ENCODE data around the gene VPS13A.
"Not testable (repeated sequence)": the region's sequence is repeated elsewhere in the genome, so short reads cannot be mapped to it uniquely, and the experiment has no call there.

VPS13A gene

DNA sequence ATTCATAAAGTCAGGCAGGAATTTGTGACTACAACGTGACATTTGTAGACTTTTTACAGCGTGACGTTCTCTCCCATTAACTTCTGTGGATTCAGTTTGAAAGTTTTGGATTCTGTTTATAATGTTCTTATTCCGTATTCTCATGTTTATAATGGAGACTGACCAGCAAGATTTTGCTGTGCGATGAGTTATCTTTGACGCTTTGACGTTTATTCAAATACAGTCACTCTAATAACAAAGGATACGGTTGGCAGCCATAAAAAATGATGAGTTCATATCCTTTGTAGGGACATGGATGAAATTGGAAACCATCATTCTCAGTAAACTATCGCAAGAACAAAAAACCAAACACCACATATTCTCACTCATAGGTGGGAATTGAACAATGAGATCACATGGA, 221.2 kb downstream of the VPS13A start:
- DNase-seq (ENCODE audit: low spot score); H3K36me3 Mint-ChIP-seq (ENCODE audit: low read depth); H3K27me3 Mint-ChIP-seq (ENCODE audit: low read depth); H3K9me3 Mint-ChIP-seq; H3K4me1 Mint-ChIP-seq (ENCODE audit: low read depth); H3K4me3 Mint-ChIP-seq; H3K27ac Mint-ChIP-seq: not testable (repeated sequence)

DNA sequence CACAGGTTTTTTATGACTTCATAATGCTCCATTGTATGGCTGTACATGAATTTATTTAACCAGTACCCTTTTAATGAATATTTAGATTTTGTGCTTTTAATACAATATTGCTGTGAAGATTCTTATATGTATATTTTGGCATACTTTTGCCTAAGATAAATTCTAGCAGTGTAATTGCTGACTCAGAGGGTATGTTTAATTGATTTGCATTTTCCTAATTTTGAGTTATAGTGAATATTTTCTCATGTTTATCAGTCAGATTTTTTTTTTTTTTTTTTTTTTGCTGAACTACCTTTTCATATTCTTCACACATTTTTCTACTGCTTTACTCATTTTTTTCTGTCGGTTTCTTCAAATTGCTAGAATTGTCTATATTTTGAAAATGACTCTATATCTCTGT, 222.6 kb downstream of the VPS13A start:
- no peaks in the 10 kb centered on the region for H3K27me3 Mint-ChIP-seq (ENCODE audit: low read depth)
- H3K27ac Mint-ChIP-seq = no peak overlapping the region
- H3K36me3 Mint-ChIP-seq (ENCODE audit: low read depth) = no peaks in the 10 kb centered on the region
- no peak for DNase-seq (ENCODE audit: low spot score)
- no peaks in the 10 kb centered on the region for H3K9me3 Mint-ChIP-seq
- H3K4me1 Mint-ChIP-seq (ENCODE audit: low read depth) = no peaks in the 10 kb centered on the region
- H3K4me3 Mint-ChIP-seq = no peak overlapping the region

DNA sequence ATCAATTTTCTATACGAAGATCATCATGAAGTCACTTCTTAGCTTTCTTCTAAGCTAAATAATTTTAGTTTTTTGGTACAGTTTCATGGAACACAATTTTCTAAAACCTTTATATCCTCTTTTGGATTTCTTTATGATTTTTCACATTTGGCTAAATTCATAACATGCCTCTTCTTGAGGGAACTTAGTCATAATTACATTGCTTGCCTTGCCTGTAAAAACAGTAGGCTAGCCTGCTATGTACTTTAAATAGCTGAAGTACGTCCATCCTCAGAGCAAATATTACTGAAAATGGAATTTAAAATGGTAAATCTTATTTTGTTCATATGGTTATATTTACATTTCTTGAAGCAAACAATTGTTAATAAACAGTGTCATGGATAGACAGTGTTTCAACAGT, 225.0 kb downstream of the VPS13A start:
- DNase-seq (ENCODE audit: low spot score) = no peak
- no peak overlapping the region for H3K27ac Mint-ChIP-seq
- H3K4me3 Mint-ChIP-seq = no peak overlapping the region
- no peaks in the 10 kb centered on the region for H3K9me3 Mint-ChIP-seq
- no peaks in the 10 kb centered on the region for H3K4me1 Mint-ChIP-seq (ENCODE audit: low read depth)
- H3K36me3 Mint-ChIP-seq (ENCODE audit: low read depth) = peaks cover 10% of the 10 kb centered on the region
- H3K27me3 Mint-ChIP-seq (ENCODE audit: low read depth) = no peaks in the 10 kb centered on the region

DNA sequence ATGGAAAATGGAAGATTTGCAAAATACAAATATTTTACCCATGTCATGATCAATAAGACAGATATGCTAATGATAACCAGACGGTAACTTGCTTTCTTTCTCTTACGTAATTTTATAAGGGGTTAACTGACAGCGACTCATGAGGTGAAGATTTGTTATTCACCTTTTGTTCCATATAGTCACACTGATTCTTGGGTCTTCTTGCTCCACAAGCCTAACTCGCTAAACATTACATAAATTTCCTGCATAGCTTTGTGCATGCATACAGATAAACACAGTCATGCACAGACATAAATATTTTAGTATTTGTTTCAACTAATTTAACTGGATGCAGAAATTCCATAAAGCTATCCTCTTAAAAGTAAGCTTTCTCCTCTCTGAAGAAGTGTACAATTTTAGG, 225.9 kb downstream of the VPS13A start:
- Mint-ChIP-seq H3K27ac (no peak overlapping the region), H3K9me3 (peaks cover 4% of the 10 kb centered on the region), H3K27me3 (ENCODE audit: low read depth) (no peaks in the 10 kb centered on the region)

DNA sequence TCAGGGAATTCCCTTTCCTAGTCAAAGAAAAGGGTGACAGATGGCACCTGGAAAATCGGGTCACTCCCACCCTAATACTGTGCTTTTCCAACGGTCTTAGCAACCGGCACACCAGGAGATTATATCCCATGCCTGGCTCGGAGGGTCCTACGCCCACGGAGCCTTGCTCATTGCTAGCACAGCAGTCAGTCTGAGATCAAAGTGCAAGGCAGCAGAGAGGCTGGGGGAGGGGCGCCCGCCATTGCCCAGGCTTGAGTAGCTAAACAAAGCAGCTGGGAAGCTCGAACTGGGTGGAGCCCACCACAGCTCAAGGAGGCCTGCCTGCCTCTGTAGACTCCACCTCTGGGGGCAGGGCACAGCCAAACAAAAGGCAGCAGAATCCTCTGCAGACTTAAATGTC, 231.2 kb downstream of the VPS13A start:
- H3K4me1 Mint-ChIP-seq (ENCODE audit: low read depth); DNase-seq (ENCODE audit: low spot score); H3K27me3 Mint-ChIP-seq (ENCODE audit: low read depth); H3K27ac Mint-ChIP-seq; H3K4me3 Mint-ChIP-seq: not testable (repeated sequence)
- H3K9me3 Mint-ChIP-seq = peaks cover 11% of the 10 kb centered on the region
- H3K36me3 Mint-ChIP-seq (ENCODE audit: low read depth) = peaks cover 30% of the 10 kb centered on the region

More for the DNA sequence above, 225.9 kb downstream of the VPS13A start:
- DNase-seq (ENCODE audit: low spot score) = no peak
- Mint-ChIP-seq H3K36me3 (ENCODE audit: low read depth) (peaks cover 16% of the 10 kb centered on the region), H3K4me1 (ENCODE audit: low read depth) (no peaks in the 10 kb centered on the region), H3K4me3 (no peak overlapping the region)

DNA sequence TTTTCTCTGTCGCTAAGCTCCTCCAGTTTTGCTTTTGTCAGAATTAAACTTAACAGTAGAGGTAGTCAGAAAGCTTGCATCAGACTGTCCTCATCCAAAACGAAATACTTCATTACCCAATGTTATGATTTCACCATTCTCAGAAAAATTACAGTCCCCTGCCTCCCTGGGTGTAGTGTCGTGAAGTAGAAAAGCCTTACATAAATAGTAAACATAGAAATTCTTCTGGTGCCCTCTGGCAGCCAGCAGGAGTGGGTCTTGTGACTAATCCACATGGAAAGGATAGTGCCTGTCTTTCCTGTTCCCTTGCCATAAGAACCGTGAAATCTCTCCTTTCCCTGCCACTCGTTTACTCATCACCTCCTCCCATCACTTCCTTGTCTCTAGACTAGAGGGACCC, 240.2 kb downstream of the VPS13A start:
- DNase-seq (ENCODE audit: low spot score) = no peak
- no peaks in the 10 kb centered on the region for H3K4me1 Mint-ChIP-seq (ENCODE audit: low read depth)
- no peak overlapping the region for H3K27ac Mint-ChIP-seq
- peaks cover 2% of the 10 kb centered on the region for H3K36me3 Mint-ChIP-seq (ENCODE audit: low read depth)
- no peaks in the 10 kb centered on the region for H3K27me3 Mint-ChIP-seq (ENCODE audit: low read depth)
- H3K9me3 Mint-ChIP-seq = no peaks in the 10 kb centered on the region
- H3K4me3 Mint-ChIP-seq = no peak overlapping the region

DNA sequence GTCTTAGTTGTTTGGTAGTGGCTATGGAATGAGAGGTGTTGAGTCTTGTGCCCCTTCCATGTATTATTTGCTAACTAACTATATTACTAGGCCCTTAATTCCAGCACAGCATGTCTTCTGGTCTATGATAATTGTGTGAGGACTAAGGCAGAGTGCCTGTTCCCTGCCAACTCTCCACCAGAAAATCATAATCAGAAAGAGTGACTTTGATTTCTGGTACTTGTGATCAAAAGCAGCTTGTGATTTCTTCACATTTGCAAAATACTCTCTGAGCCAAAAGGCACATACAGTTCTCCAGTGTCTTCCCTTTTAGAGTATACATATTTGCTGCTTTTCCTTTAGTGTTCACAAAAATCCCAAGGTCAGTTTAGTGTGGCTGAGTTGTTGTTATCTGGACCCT, 240.9 kb downstream of the VPS13A start:
- Mint-ChIP-seq H3K36me3 (ENCODE audit: low read depth) (peaks cover 2% of the 10 kb centered on the region), H3K27ac (no peak overlapping the region), H3K9me3 (no peaks in the 10 kb centered on the region), H3K27me3 (ENCODE audit: low read depth) (no peaks in the 10 kb centered on the region), H3K4me1 (ENCODE audit: low read depth) (no peaks in the 10 kb centered on the region), H3K4me3 (no peak overlapping the region)
- no peak for DNase-seq (ENCODE audit: low spot score)

DNA sequence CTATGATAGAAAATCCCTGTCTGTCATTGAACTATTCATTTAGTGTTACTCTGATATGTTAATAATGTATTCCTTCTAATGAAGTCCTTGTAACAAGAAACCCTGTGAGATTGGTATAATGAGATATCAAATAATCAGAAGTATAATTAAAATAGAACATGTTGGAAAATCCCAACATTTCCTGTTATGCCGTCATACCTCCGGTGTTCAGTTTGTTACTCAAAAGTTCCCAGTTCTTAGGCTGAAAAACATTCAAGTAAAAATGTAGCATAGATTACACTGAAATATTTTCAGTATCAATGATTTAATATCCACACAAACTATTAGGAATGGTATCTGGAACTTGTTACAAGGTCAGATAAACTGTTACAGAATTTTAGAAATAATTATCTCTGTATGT, 243.3 kb downstream of the VPS13A start:
- no peak for DNase-seq (ENCODE audit: low spot score)
- Mint-ChIP-seq H3K4me1 (ENCODE audit: low read depth) (no peaks in the 10 kb centered on the region), H3K27me3 (ENCODE audit: low read depth) (no peaks in the 10 kb centered on the region), H3K4me3 (no peak overlapping the region), H3K27ac (no peak overlapping the region), H3K9me3 (no peaks in the 10 kb centered on the region), H3K36me3 (ENCODE audit: low read depth) (peaks cover 2% of the 10 kb centered on the region)

DNA sequence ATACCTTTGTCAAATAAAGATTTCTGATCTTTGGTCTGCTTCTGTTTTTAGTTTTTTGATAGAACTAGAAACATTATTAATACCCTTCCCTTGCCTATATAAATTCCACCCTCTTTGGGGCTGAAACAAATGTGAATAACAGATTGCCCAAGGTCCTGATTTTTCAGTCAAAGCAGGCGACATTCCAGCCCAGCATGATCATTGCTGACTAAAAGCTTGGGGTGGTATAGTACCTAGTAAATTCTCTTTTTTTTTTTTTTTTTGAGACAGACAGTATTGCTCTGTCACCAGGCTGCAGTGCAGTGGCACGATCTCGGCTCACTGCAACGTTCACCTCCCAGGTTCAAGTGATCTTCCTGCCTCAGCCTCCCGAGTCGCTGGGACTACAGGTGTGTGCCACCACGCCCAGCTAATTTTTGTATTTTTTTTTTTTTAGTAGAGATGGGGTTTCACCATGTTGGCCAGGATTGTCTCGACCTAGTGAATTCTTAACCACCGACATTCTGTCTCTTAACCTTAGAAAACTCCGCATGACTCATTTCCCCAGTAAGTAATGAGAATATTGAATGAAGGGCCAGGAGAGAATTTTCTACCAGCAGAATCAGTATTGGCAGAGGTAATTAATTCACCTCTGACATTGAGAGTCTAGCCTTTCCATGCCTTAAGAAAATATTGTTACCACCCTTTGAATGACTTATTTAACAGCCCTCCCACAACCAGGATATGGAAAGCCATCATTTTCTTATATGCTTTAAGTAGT, 244.4 kb downstream of the VPS13A start:
- no peaks in the 10 kb centered on the region for H3K36me3 Mint-ChIP-seq (ENCODE audit: low read depth)
- no peak for DNase-seq (ENCODE audit: low spot score)
- no peaks in the 10 kb centered on the region for H3K27me3 Mint-ChIP-seq (ENCODE audit: low read depth)
- H3K27ac Mint-ChIP-seq = no peak overlapping the region
- H3K4me3 Mint-ChIP-seq = no peak overlapping the region
- no peaks in the 10 kb centered on the region for H3K9me3 Mint-ChIP-seq
- no peaks in the 10 kb centered on the region for H3K4me1 Mint-ChIP-seq (ENCODE audit: low read depth)

DNA sequence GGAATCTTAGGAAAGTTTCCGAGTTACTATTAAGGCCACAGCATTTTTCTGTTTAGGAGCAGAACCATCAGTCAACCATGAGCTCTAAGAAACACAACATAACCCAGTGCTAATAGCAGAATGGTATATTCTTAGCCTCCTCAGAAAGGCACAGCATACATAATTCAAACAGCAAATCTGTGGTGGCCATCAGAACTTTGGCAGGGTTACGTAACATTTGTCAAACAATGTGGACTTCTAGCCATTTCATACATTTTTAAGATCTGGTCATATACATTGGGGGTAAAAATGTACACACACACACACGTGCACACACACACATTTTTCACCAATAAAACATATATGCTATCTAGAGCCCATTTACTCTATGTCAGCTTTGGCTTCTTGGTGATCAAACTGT, 245.6 kb downstream of the VPS13A start:
- Mint-ChIP-seq H3K36me3 (ENCODE audit: low read depth) (no peaks in the 10 kb centered on the region), H3K27me3 (ENCODE audit: low read depth) (no peaks in the 10 kb centered on the region), H3K27ac (no peak overlapping the region), H3K9me3 (no peaks in the 10 kb centered on the region), H3K4me1 (ENCODE audit: low read depth) (no peaks in the 10 kb centered on the region), H3K4me3 (no peak overlapping the region)
- DNase-seq (ENCODE audit: low spot score) = no peak

DNA sequence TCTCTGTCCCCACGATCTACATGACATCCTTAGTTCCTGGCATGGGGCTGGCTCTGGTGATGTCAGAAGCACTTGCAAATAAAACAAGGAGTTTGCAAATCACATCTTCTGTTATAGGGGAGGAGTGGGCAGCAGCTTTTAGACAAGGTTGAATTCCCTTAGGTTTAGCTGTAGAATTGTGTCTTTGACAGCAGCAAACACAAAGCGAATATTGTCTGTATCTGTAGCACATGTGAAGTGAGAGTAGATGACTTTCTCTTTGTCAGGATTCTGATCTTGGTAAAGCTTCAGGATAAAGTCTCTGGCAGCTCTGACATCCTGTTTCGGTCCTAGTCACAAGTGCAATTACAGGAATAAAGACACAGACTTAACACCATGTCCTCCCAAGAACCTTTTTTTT, 246.5 kb downstream of the VPS13A start:
- H3K27ac Mint-ChIP-seq = no peak overlapping the region
- H3K4me3 Mint-ChIP-seq = no peak overlapping the region
- no peaks in the 10 kb centered on the region for H3K27me3 Mint-ChIP-seq (ENCODE audit: low read depth)
- no peaks in the 10 kb centered on the region for H3K9me3 Mint-ChIP-seq
- H3K4me1 Mint-ChIP-seq (ENCODE audit: low read depth) = no peaks in the 10 kb centered on the region
- no peak for DNase-seq (ENCODE audit: low spot score)
- no peaks in the 10 kb centered on the region for H3K36me3 Mint-ChIP-seq (ENCODE audit: low read depth)

DNA sequence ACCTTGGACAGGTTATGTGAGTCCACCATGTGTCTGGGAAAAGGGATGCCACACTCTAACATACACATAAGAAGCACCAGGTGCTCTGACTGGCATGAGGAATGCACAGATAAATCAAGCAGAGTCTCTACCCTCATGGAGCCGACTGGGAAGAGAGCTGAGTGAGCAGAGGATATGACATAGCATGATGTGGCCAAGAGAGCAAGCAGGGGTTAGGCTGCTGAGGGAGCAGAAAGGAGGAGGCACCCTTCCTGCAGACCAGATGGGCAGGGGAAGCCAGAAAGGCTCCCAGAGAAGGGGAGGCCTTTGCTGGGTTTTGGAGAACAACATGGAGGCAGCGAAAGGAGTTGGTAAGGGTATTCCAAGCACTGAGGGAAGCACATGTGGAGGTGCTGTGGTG, 247.7 kb downstream of the VPS13A start:
- H3K4me1 Mint-ChIP-seq (ENCODE audit: low read depth) = no peaks in the 10 kb centered on the region
- H3K36me3 Mint-ChIP-seq (ENCODE audit: low read depth) = no peaks in the 10 kb centered on the region
- no peaks in the 10 kb centered on the region for H3K27me3 Mint-ChIP-seq (ENCODE audit: low read depth)
- no peak overlapping the region for H3K27ac Mint-ChIP-seq
- H3K4me3 Mint-ChIP-seq = no peak overlapping the region
- no peak for DNase-seq (ENCODE audit: low spot score)
- H3K9me3 Mint-ChIP-seq = no peaks in the 10 kb centered on the region

DNA sequence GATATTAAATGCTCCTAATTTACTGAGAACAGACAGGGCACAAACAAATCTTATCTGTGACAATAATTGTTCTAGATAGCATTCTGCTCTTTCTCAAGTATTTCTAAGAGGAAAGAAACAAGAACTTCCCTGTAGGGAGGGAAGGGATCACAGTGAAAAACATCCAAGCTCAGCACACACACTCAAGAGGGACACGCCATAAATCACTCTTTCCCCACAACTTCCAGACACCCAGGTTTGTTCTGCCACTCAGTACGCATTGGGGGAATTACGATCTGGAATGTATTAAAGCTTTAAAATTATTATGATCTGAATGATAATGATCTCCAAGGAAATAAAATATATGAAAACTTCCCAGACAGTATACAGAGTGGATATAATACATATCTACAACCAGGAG, 249.4 kb downstream of the VPS13A start:
- H3K27ac Mint-ChIP-seq = no peak overlapping the region
- H3K4me1 Mint-ChIP-seq (ENCODE audit: low read depth) = no peaks in the 10 kb centered on the region
- H3K27me3 Mint-ChIP-seq (ENCODE audit: low read depth) = no peaks in the 10 kb centered on the region
- H3K4me3 Mint-ChIP-seq = no peak overlapping the region
- H3K36me3 Mint-ChIP-seq (ENCODE audit: low read depth) = no peaks in the 10 kb centered on the region
- no peak for DNase-seq (ENCODE audit: low spot score)
- no peaks in the 10 kb centered on the region for H3K9me3 Mint-ChIP-seq

DNA sequence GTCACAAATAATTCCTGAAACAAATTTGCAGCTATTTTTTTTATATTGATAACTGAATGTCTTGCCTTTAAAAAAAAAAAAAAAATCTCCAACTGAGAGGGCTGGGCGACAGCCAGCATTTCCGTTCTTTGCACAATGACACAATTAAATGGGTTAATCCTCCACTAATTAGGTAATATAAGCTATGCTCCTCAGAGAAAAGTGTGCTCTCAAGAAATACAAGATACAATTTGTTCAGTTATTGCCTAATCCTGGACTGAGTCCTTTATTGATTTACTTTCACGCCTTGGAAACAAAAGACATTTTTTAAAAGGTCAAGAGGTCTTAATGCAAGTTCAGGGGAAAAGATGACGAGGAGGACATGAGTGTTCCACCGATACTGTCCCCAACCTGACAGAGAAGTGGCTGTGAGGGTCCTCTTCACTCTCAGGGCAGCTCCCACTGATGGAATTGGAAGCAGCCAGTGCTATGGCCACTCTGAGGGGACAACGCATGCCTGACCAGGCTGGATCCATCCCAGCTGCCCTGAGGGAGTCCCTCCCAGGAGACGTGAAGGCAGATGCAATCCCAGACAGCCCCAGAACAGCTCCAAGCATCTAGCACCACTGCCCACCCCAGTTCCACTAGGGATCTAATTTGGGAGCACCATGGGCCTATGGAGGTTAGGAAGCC, 250.1 kb downstream of the VPS13A start:
- no peaks in the 10 kb centered on the region for H3K27me3 Mint-ChIP-seq (ENCODE audit: low read depth)
- H3K36me3 Mint-ChIP-seq (ENCODE audit: low read depth) = no peaks in the 10 kb centered on the region
- DNase-seq (ENCODE audit: low spot score) = no peak
- no peaks in the 10 kb centered on the region for H3K4me1 Mint-ChIP-seq (ENCODE audit: low read depth)
- H3K27ac Mint-ChIP-seq = no peak overlapping the region
- no peak overlapping the region for H3K4me3 Mint-ChIP-seq
- H3K9me3 Mint-ChIP-seq = no peaks in the 10 kb centered on the region

DNA sequence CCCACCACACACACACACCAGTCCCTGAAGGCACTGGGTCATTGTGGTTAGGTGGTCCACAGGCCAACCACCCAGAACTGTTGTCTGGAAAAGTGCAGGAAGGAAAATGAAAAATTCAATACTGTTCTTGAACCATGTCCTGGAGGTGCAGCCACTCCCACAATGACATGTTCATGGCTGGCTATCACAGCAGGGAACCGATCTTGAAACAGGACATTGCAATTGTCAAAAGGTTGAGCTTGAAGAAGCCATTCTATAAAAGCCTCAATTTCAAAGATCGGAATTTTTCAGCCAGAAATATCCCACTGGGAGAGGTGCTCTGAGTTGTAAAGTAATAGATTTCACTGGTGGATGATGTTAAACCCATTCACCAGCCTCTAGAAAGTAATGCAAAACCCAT, 252.6 kb downstream of the VPS13A start:
- Mint-ChIP-seq H3K27me3 (ENCODE audit: low read depth) (no peaks in the 10 kb centered on the region), H3K27ac (no peak overlapping the region), H3K36me3 (ENCODE audit: low read depth) (no peaks in the 10 kb centered on the region), H3K4me1 (ENCODE audit: low read depth) (peaks cover 3% of the 10 kb centered on the region), H3K4me3 (no peak overlapping the region), H3K9me3 (no peaks in the 10 kb centered on the region)
- DNase-seq (ENCODE audit: low spot score) = no peak
